ENCODE measurements around the gene FABP3.

FABP3 gene

DNA sequence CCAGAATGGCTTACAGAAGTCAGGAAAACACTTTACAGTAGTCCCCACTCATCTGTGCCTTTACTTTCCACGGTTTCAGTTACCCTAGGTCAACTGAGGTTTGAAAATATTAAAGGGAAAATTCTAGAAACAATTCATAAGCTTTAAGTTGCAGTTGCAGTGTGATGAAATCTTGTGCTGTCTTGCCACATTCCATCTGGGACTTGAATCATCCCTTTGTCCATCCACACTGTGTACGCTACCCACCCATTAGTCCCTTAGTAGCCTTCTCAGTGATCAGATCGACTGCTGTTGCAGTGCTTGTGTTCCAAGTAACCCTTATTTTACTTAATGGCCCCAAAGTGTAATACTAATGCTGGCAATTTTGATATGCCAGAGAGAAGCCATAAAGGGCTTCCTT is 45.5 kb downstream of the FABP3 start:
- H3K9me3 Mint-ChIP-seq, result no peaks in the 10 kb centered on the region
- TF ChIP-seq CTCF (IDR thresholded peaks at IDR 0.05), result no peak
- peaks cover 18% of the 10 kb centered on the region for H3K36me3 Mint-ChIP-seq (ENCODE audit: low read depth)
- no peaks in the 10 kb centered on the region for H3K27me3 Mint-ChIP-seq (ENCODE audit: low read depth, poor library complexity)
- H3K27ac Mint-ChIP-seq, result no peak overlapping the region
- no peak overlapping the region for H3K4me3 Mint-ChIP-seq
- no peak for DNase-seq
- H3K4me1 Mint-ChIP-seq, result no peaks in the 10 kb centered on the region

- no peak for TF ChIP-seq CTCF (IDR thresholded peaks at IDR 0.05)
- DNase-seq, result no peak
- Mint-ChIP-seq H3K36me3 (ENCODE audit: low read depth) (peaks cover 18% of the 10 kb centered on the region), H3K27me3 (ENCODE audit: low read depth, poor library complexity) (no peaks in the 10 kb centered on the region), H3K4me3 (no peak overlapping the region), H3K27ac (no peak overlapping the region), H3K4me1 (no peaks in the 10 kb centered on the region), H3K9me3 (no peaks in the 10 kb centered on the region)
These were observed 46.4 kb downstream of the FABP3 start for GRCh38 chr1:31326461-31326860.

DNA sequence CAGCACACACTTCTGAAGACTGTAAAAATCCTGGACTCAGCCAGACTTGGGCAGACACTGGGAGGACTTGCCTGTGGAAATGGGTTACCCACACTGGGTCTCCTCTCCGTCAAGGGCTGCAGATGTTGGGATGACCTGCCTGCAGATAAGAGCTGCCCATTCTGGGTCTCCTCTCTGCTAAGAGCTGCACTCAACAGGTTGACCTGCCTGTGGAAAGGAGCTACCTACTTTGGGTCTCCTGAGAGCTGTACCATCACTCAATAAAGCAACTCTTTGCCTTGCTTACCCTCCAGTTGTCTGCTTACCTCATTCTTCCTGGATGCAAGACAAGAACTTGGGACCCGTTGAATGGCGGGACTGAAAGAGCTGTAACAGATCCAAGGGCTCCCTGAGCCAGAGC is 47.9 kb downstream of the FABP3 start:
- Mint-ChIP-seq H3K9me3 (no peaks in the 10 kb centered on the region), H3K36me3 (ENCODE audit: low read depth) (peaks cover 22% of the 10 kb centered on the region), H3K4me3 (no peak overlapping the region), H3K4me1 (no peaks in the 10 kb centered on the region), H3K27me3 (ENCODE audit: low read depth, poor library complexity) (no peaks in the 10 kb centered on the region), H3K27ac (no peak overlapping the region)
- no peak for TF ChIP-seq CTCF (IDR thresholded peaks at IDR 0.05)
- no peak for DNase-seq

DNA sequence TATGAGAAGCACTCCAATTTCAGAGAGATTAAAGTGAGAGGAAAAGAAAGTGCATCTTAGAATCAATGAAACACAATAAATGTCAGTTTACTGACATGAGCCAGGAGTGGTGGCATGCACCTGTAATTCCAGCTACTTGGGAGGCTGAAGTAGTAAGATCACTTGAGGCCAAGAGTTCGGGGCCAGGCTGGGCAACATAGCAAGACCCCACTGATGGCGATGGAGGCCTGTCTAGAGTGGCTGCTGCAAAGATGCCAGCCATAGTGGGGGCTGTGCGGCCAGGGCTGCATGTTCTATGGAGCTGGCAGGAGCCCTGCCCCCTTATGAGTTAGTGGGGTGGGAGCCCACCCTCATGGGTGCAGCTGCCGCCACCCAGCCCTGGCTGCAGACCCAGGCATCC is 48.8 kb downstream of the FABP3 start:
- H3K4me3 Mint-ChIP-seq, result no peak overlapping the region
- no peaks in the 10 kb centered on the region for H3K4me1 Mint-ChIP-seq
- no peaks in the 10 kb centered on the region for H3K27me3 Mint-ChIP-seq (ENCODE audit: low read depth, poor library complexity)

GRCh38 chr1:31318146-31318545 is 54.7 kb downstream of the FABP3 start:
- H3K36me3 Mint-ChIP-seq (ENCODE audit: low read depth), result peaks cover 61% of the 10 kb centered on the region
- no peak overlapping the region for H3K4me3 Mint-ChIP-seq
- no peaks in the 10 kb centered on the region for H3K4me1 Mint-ChIP-seq
- H3K27ac Mint-ChIP-seq, result no peak overlapping the region
- H3K9me3 Mint-ChIP-seq, result no peaks in the 10 kb centered on the region
- no peak for TF ChIP-seq CTCF (IDR thresholded peaks at IDR 0.05)
- no peaks in the 10 kb centered on the region for H3K27me3 Mint-ChIP-seq (ENCODE audit: low read depth, poor library complexity)
- no peak for DNase-seq

More for the DNA sequence above, 48.8 kb downstream of the FABP3 start:
- H3K27ac Mint-ChIP-seq, result no peak overlapping the region
- peaks cover 29% of the 10 kb centered on the region for H3K36me3 Mint-ChIP-seq (ENCODE audit: low read depth)
- no peak for TF ChIP-seq CTCF (IDR thresholded peaks at IDR 0.05)
- no peaks in the 10 kb centered on the region for H3K9me3 Mint-ChIP-seq
- DNase-seq, result no peak

GRCh38 chr1:31315902-31316301 is 57.0 kb downstream of the FABP3 start:
- DNase-seq, result no peak
- Mint-ChIP-seq H3K36me3 (ENCODE audit: low read depth) (peaks cover 63% of the 10 kb centered on the region), H3K4me1 (no peaks in the 10 kb centered on the region), H3K9me3 (no peaks in the 10 kb centered on the region), H3K27me3 (ENCODE audit: low read depth, poor library complexity) (no peaks in the 10 kb centered on the region), H3K27ac (no peak overlapping the region), H3K4me3 (no peak overlapping the region)
- TF ChIP-seq CTCF (IDR thresholded peaks at IDR 0.05), result no peak

Measured in nephron progenitor cell (in vitro differentiated cells).